Suppressor macrophage treated with lipopolysaccharide for 1 hour (primary cell): ENCODE results near the gene SLC12A8.

Source experiments
- DNase-seq, 3 donors: peaks; one replicate each; pipeline ENCODE4 v3.0.0-alpha.2; 2020 to 2022

Gene SLC12A8

GRCh38 chr3:125212509-125213363 lies at the start of gene SLC12A8:
TSS of gene SLC12A8 (minus strand) at chr3:125212748. CDS start at chr3:125211349, 1,399 bp downstream.
- peak in 1 of 3 donors; percentile 19 for DNase-seq

- DNase-seq, result peak; percentile 10 to 50 (median 37)
Measured at GRCh38 chr3:125262161-125262560, 49.6 kb upstream of the SLC12A8 start.

- no peak for DNase-seq
Measured at GRCh38 chr3:125261031-125261430, 48.5 kb upstream of the SLC12A8 start.

GRCh38 chr3:125260158-125260557 lies 47.6 kb upstream of the SLC12A8 start:
- DNase-seq, result no peak

- peak; percentile 66 to 92 (median 83) for DNase-seq
Measured at GRCh38 chr3:125257536-125257935, 45.0 kb upstream of the SLC12A8 start.

GRCh38 chr3:125256675-125257074 lies 44.1 kb upstream of the SLC12A8 start:
- DNase-seq, result no peak

GRCh38 chr3:125250973-125251372 lies 38.4 kb upstream of the SLC12A8 start:
- no peak for DNase-seq

GRCh38 chr3:125246237-125246636 lies 33.7 kb upstream of the SLC12A8 start:
- DNase-seq, result no peak

GRCh38 chr3:125245521-125245920 lies 33.0 kb upstream of the SLC12A8 start:
- no peak for DNase-seq

GRCh38 chr3:125240496-125240895 lies 27.9 kb upstream of the SLC12A8 start:
- DNase-seq, result no peak

GRCh38 chr3:125239266-125239665 lies 26.7 kb upstream of the SLC12A8 start:
- peak in 2 of 3 donors; percentile 12 to 37 for DNase-seq

GRCh38 chr3:125238759-125239158 lies 26.2 kb upstream of the SLC12A8 start:
- DNase-seq, result no peak

GRCh38 chr3:125236331-125236903 lies 23.9 kb upstream of the SLC12A8 start:
- no peak for DNase-seq

- DNase-seq, result no peak
Measured at GRCh38 chr3:125234831-125235230, 22.3 kb upstream of the SLC12A8 start.

- DNase-seq, result no peak
Measured at GRCh38 chr3:125232401-125232800, 19.9 kb upstream of the SLC12A8 start.

- no peak for DNase-seq
Measured at GRCh38 chr3:125231895-125232294, 19.3 kb upstream of the SLC12A8 start.

- no peak for DNase-seq
Measured at GRCh38 chr3:125229707-125230106, 17.2 kb upstream of the SLC12A8 start.

GRCh38 chr3:125229168-125229567 lies 16.6 kb upstream of the SLC12A8 start:
- DNase-seq, result no peak

- DNase-seq, result peak; percentile 58 to 66 (median 64)
Measured at GRCh38 chr3:125221831-125222230, 9.3 kb upstream of the SLC12A8 start.

GRCh38 chr3:125220727-125221429 lies 8.3 kb upstream of the SLC12A8 start:
- DNase-seq, result peak; percentile 21 to 50 (median 40)

- DNase-seq, result no peak
Measured at GRCh38 chr3:125220183-125220582, 7.6 kb upstream of the SLC12A8 start.

- DNase-seq, result no peak
Measured at GRCh38 chr3:125219261-125219701, 6.7 kb upstream of the SLC12A8 start.

- peak; percentile 41 to 79 (median 57) for DNase-seq
Measured at GRCh38 chr3:125214738-125215137, 2.2 kb upstream of the SLC12A8 start.
